PC-3 (cell line): Measurements from ENCODE around the gene UBL7. TPM values are rescaled to one million over a fixed set of nuclear protein-coding genes. Genes with fewer than 3 reads are reported as not detected.

Experiments used
- ATAC-seq: fragments of 200-7000 bp; cut with Tn5 transposase; 2 replicates; pipeline ENCODE4 v1.9.1; 2020; ENCODE audit warnings: mild to moderate bottlenecking, moderate library complexity
- BruUV-seq: library from RNA; stranded (reverse); fragments of 400-500 nt; replicated peaks from 2 replicates; lab custom pipeline; 2021; lab: Mats Ljungman, UMichigan
- CTCF ChIA-PET: fragments of 300-600 bp; sonication (Branson Sonifier 250); formaldehyde crosslinking; loops from one replicate; lab custom pipeline; 2022; ENCODE audit warnings: antibody characterized with exemption; lab: Charles Lee
- POLR2A ChIA-PET: fragments of 300-600 bp; sonication (Branson Sonifier 250); formaldehyde crosslinking; loops from one replicate; lab custom pipeline; 2022; ENCODE audit warnings: antibody characterized with exemption; ENCODE audit not compliant: unreplicated experiment; lab: Charles Lee
- DNase-seq: peaks from one replicate; pipeline ENCODE4 v3.0.0-alpha.2; 2015
- H2AFZ ChIP-seq: fragments of 300-600 bp; sonication (generic); 2 replicates; pipeline ENCODE4 v1.6.0; 2016; ENCODE audit warnings: antibody characterized with exemption, low read length
- H3F3A ChIP-seq: fragments of 300-600 bp; sonication (generic); one replicate; pipeline ENCODE4 v1.6.0; 2017; ENCODE audit warnings: antibody characterized with exemption, low read length, control low read depth, mild to moderate bottlenecking; ENCODE audit not compliant: unreplicated experiment
- H3K27ac ChIP-seq: fragments of 300-600 bp; sonication (generic); 2 replicates; pipeline ENCODE4 v1.5.1; 2016; ENCODE audit warnings: mild to moderate bottlenecking, low read length
- H3K27me3 ChIP-seq: fragments of 300-600 bp; sonication (generic); 2 replicates; pipeline ENCODE4 v1.6.1; 2016; ENCODE audit warnings: low read length, mixed read lengths
- H3K36me3 ChIP-seq: fragments of 300-600 bp; sonication (generic); 2 replicates; pipeline ENCODE4 v1.6.1; 2016; ENCODE audit warnings: low read depth, mixed run types, low read length, mixed read lengths
- H3K4me1 ChIP-seq: fragments of 300-600 bp; sonication (generic); 2 replicates; pipeline ENCODE4 v1.5.1; 2016; ENCODE audit warnings: low read length; ENCODE audit not compliant: insufficient read depth
- H3K4me2 ChIP-seq: fragments of 300-600 bp; sonication (generic); 2 replicates; pipeline ENCODE4 v1.6.0; 2016; ENCODE audit warnings: low read length
- H3K4me3 ChIP-seq: fragments of 300-600 bp; sonication (generic); 2 replicates; pipeline ENCODE4 v1.5.1; 2016; ENCODE audit warnings: mild to moderate bottlenecking, low read length, mixed read lengths
- H3K79me2 ChIP-seq: fragments of 300-600 bp; sonication (generic); 2 replicates; pipeline ENCODE4 v1.6.1; 2017; ENCODE audit warnings: low read length, mixed read lengths
- H3K9ac ChIP-seq: fragments of 300-600 bp; sonication (generic); 2 replicates; pipeline ENCODE4 v1.6.0; 2016; ENCODE audit warnings: mild to moderate bottlenecking, low read length
- H3K9me2 ChIP-seq: fragments of 300-600 bp; sonication (generic); replicated peaks from 2 replicates; pipeline ENCODE4 v1.6.1; 2016; ENCODE audit warnings: mixed run types, low read length, mixed read lengths
- H3K9me3 ChIP-seq: fragments of 300-600 bp; sonication (generic); 2 replicates; pipeline ENCODE4 v1.6.1; 2016; ENCODE audit warnings: low read length, mixed read lengths
- H4K20me1 ChIP-seq: fragments of 300-600 bp; sonication (generic); 2 replicates; pipeline ENCODE4 v1.6.1; 2016; ENCODE audit warnings: low read length, mixed read lengths
- EZH2 ChIP-seq: fragments of 300-600 bp; sonication (generic); IDR thresholded peaks from one replicate; pipeline ENCODE4 v1.6.1; 2017; ENCODE audit warnings: antibody characterized with exemption, mild to moderate bottlenecking, low read length; ENCODE audit not compliant: unreplicated experiment
- EZH2phosphoT487 ChIP-seq: fragments of 300-600 bp; sonication (generic); IDR thresholded peaks from 2 replicates; pipeline ENCODE4 v1.6.1; 2018; ENCODE audit warnings: mild to moderate bottlenecking, antibody characterized with exemption, low read length, borderline replicate concordance
- intact Hi-C: fragments of 100-400 bp; cut with micrococcal nuclease; formaldehyde crosslinking; loops from 2 replicates; pipeline ENCODE4 v1.9.0; 2023
- total RNA-seq: library from RNA; depleted of rRNA; stranded (reverse); fragments of >200 nt; gene quantifications from 2 replicates; pipeline ENCODE4 v1.2.3, GENCODE V29; 2014
- TF ChIP-seq, protein P1 (sequence below): fragments of 300-600 bp; sonication (generic); conservative IDR thresholded peaks from 2 replicates; pipeline ENCODE4 v1.5.1; 2017; ENCODE audit warnings: antibody characterized with exemption, low read depth, mild to moderate bottlenecking, low read length

The UBL7 gene
- total RNA-seq, 1 experiment from 2014 or later: 57.1 TPM

GRCh38 chr15:74449095-74449494 is 11.9 kb downstream of the UBL7 start:
- Histone ChIP-seq H3K9me2 (no peaks in the 10 kb centered on the region), H3K4me3 (no peak overlapping the region), H3K27me3 (no peaks in the 10 kb centered on the region), H3K36me3 (no peaks in the 10 kb centered on the region; the same call in 1 of the 2 replicates), H3K79me2 (no peaks in the 10 kb centered on the region), H3K27ac (no peak overlapping the region), H4K20me1 (no peaks in the 10 kb centered on the region), H3F3A (no peaks in the 10 kb centered on the region), H2AFZ (no peak overlapping the region), H3K9ac (no peak overlapping the region), H3K4me1 (no peaks in the 10 kb centered on the region), H3K9me3 (no peaks in the 10 kb centered on the region), H3K4me2 (no peak overlapping the region)
- BruUV-seq: no TSS peak
- POLR2A ChIA-PET: interaction anchor here (0.5 kb wide), 1 partner anchor 1887 kb away, joined by 3 read pairs; the partner anchor contains the start of gene ISL2
- ATAC-seq: no peak
- DNase-seq: no peak
- intact Hi-C loops: no loop called here
- CTCF ChIA-PET: no interaction called here
- TF ChIP-seq EZH2 (no peak), EZH2phosphoT487 (no peak)
- TF ChIP-seq, protein P1, sequence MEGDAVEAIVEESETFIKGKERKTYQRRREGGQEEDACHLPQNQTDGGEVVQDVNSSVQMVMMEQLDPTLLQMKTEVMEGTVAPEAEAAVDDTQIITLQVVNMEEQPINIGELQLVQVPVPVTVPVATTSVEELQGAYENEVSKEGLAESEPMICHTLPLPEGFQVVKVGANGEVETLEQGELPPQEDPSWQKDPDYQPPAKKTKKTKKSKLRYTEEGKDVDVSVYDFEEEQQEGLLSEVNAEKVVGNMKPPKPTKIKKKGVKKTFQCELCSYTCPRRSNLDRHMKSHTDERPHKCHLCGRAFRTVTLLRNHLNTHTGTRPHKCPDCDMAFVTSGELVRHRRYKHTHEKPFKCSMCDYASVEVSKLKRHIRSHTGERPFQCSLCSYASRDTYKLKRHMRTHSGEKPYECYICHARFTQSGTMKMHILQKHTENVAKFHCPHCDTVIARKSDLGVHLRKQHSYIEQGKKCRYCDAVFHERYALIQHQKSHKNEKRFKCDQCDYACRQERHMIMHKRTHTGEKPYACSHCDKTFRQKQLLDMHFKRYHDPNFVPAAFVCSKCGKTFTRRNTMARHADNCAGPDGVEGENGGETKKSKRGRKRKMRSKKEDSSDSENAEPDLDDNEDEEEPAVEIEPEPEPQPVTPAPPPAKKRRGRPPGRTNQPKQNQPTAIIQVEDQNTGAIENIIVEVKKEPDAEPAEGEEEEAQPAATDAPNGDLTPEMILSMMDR: no peak

- no peak for DNase-seq
- Histone ChIP-seq H2AFZ (no peak overlapping the region), H3K79me2 (no peaks in the 10 kb centered on the region), H3K4me1 (no peaks in the 10 kb centered on the region), H3F3A (no peaks in the 10 kb centered on the region), H3K27ac (no peak overlapping the region), H3K4me2 (no peak overlapping the region), H3K36me3 (no peaks in the 10 kb centered on the region; the same call in 1 of the 2 replicates), H3K9me2 (no peaks in the 10 kb centered on the region), H3K4me3 (no peak overlapping the region), H3K27me3 (no peaks in the 10 kb centered on the region), H3K9me3 (no peaks in the 10 kb centered on the region), H3K9ac (no peak overlapping the region), H4K20me1 (no peaks in the 10 kb centered on the region)
- POLR2A ChIA-PET: no interaction called here
- intact Hi-C loops: no loop called here
- ATAC-seq: no peak
- no TSS peak for BruUV-seq
- CTCF ChIA-PET: no interaction called here
- TF ChIP-seq EZH2 (no peak), EZH2phosphoT487 (no peak)
- TF ChIP-seq, protein P1: no peak
These were observed 14.9 kb downstream of the UBL7 start for GRCh38 chr15:74445816-74446763.
